H9 (cell line): ENCODE results near the gene CDYL. TPM values are rescaled to one million over a fixed set of nuclear protein-coding genes. Genes with fewer than 3 reads are reported as not detected.

Source experiments
- DNase-seq: peaks from one replicate; pipeline ENCODE4 v3.0.0-alpha.2; 2017
- H2AFZ ChIP-seq: one replicate; pipeline ENCODE4 v1.6.1; 2013; ENCODE audit warnings: mild to moderate bottlenecking, low read length, control low read depth, moderate library complexity
- H2AK5ac ChIP-seq: 2 replicates; pipeline ENCODE4 v1.6.1; 2013; ENCODE audit warnings: low read length, control low read depth, mixed read lengths; ENCODE audit not compliant: insufficient read length
- H2BK120ac ChIP-seq: one replicate; pipeline ENCODE4 v1.6.1; 2013; ENCODE audit warnings: low read depth, mild to moderate bottlenecking, low read length, control low read depth, inconsistent platforms; ENCODE audit not compliant: poor library complexity, severe bottlenecking
- H2BK12ac ChIP-seq: 2 replicates; pipeline ENCODE4 v1.6.1; 2013; ENCODE audit warnings: low read length, control low read depth, mixed read lengths, low read depth; ENCODE audit not compliant: insufficient read length
- H2BK15ac ChIP-seq: 2 replicates; pipeline ENCODE4 v1.6.1; 2013; ENCODE audit warnings: low read depth, low read length, control low read depth
- H2BK20ac ChIP-seq: one replicate; pipeline ENCODE4 v1.6.1; 2013; ENCODE audit warnings: low read depth, mild to moderate bottlenecking, low read length, control low read depth, inconsistent platforms; ENCODE audit not compliant: poor library complexity, severe bottlenecking
- H2BK5ac ChIP-seq: 2 replicates; pipeline ENCODE4 v1.6.1; 2013; ENCODE audit warnings: low read length, control low read depth, mixed read lengths; ENCODE audit not compliant: insufficient read length
- H3K14ac ChIP-seq: 2 replicates; pipeline ENCODE4 v1.6.1; 2013; ENCODE audit warnings: low read length, control low read depth; ENCODE audit not compliant: insufficient read depth
- H3K18ac ChIP-seq: 2 replicates; pipeline ENCODE4 v1.6.1; 2013; ENCODE audit warnings: low read depth, mild to moderate bottlenecking, mixed read lengths, low read length, control low read depth; ENCODE audit not compliant: insufficient read length
- H3K23ac ChIP-seq: 2 replicates; pipeline ENCODE4 v1.6.1; 2013; ENCODE audit warnings: low read length, control low read depth, mixed read lengths, low read depth; ENCODE audit not compliant: insufficient read length
- H3K23me2 ChIP-seq: 2 replicates; pipeline ENCODE4 v1.6.1; 2013; ENCODE audit warnings: low read depth, mild to moderate bottlenecking, mixed read lengths, low read length, control low read depth; ENCODE audit not compliant: insufficient read length, poor library complexity, severe bottlenecking
- H3K27ac ChIP-seq: 2 replicates; pipeline ENCODE4 v1.5.1; 2013; ENCODE audit warnings: low read length, control low read depth, mixed read lengths, low read depth; ENCODE audit not compliant: insufficient read length
- H3K27me3 ChIP-seq: 2 replicates; pipeline ENCODE4 v1.6.1; 2013; ENCODE audit warnings: low read length, control low read depth, inconsistent platforms; ENCODE audit not compliant: insufficient read depth
- H3K4ac ChIP-seq: 2 replicates; pipeline ENCODE4 v1.6.1; 2013; ENCODE audit warnings: low read depth, mild to moderate bottlenecking, control low read depth, inconsistent platforms, low read length, moderate library complexity
- H3K4me1 ChIP-seq: 2 replicates; pipeline ENCODE4 v1.6.1; 2013; ENCODE audit warnings: low read length, control low read depth, inconsistent platforms; ENCODE audit not compliant: insufficient read depth
- H3K4me2 ChIP-seq: 2 replicates; pipeline ENCODE4 v1.6.1; 2013; ENCODE audit warnings: low read length, control low read depth, mixed read lengths; ENCODE audit not compliant: insufficient read length, insufficient read depth
- H3K56ac ChIP-seq: 2 replicates; pipeline ENCODE4 v1.6.1; 2013; ENCODE audit warnings: low read depth, mild to moderate bottlenecking, mixed read lengths, low read length, control low read depth; ENCODE audit not compliant: insufficient read length
- H3K79me1 ChIP-seq: 2 replicates; pipeline ENCODE4 v1.6.1; 2013; ENCODE audit warnings: low read depth, mild to moderate bottlenecking, moderate library complexity, low read length, control low read depth, inconsistent platforms; ENCODE audit not compliant: insufficient read depth, poor library complexity, severe bottlenecking
- H3K79me2 ChIP-seq: 2 replicates; pipeline ENCODE4 v1.6.1; 2013; ENCODE audit warnings: low read length, control low read depth, inconsistent platforms; ENCODE audit not compliant: insufficient read depth
- H3K9ac ChIP-seq: 2 replicates; pipeline ENCODE4 v1.6.1; 2013; ENCODE audit warnings: low read length, control low read depth, mixed read lengths; ENCODE audit not compliant: insufficient read length; ENCODE audit errors: extremely low read depth
- H3K9me3 ChIP-seq: one replicate; pipeline ENCODE4 v1.6.1; 2013; ENCODE audit warnings: low read depth, low read length, inconsistent platforms; ENCODE audit not compliant: control insufficient read depth
- H3T11ph ChIP-seq: one replicate; pipeline ENCODE4 v1.6.1; 2013; ENCODE audit warnings: mild to moderate bottlenecking, low read length, control low read depth, inconsistent platforms
- H4K20me1 ChIP-seq: one replicate; pipeline ENCODE4 v1.6.1; 2013; ENCODE audit not compliant: control insufficient read depth, insufficient read length, insufficient read depth
- H4K5ac ChIP-seq: 2 replicates; pipeline ENCODE4 v1.6.1; 2013; ENCODE audit warnings: low read depth, mild to moderate bottlenecking, mixed read lengths, low read length, control low read depth; ENCODE audit not compliant: insufficient read length
- H4K8ac ChIP-seq: replicated peaks from 2 replicates; pipeline ENCODE4 v1.6.1; 2013; ENCODE audit warnings: low read length, control low read depth, mixed read lengths, low read depth; ENCODE audit not compliant: insufficient read length
- H4K91ac ChIP-seq: 2 replicates; pipeline ENCODE4 v1.6.1; 2013; ENCODE audit warnings: low read depth, mild to moderate bottlenecking, moderate library complexity, mixed read lengths, low read length, control low read depth; ENCODE audit not compliant: insufficient read length
- H3K27ac Mint-ChIP-seq, 3 experiments: 2 replicates in 2 of 3; 3 replicates in 1 of 3; pipeline ENCODE4 v1.8.0; 2020 to 2021; ENCODE audit warnings: mixed read lengths in 3 of 3, mild to moderate bottlenecking in 1 of 3, moderate library complexity in 1 of 3
- H3K27me3 Mint-ChIP-seq: 2 replicates; pipeline ENCODE4 v1.8.0; 2021; ENCODE audit warnings: low read depth, mild to moderate bottlenecking, moderate library complexity, mixed read lengths
- H3K36me3 Mint-ChIP-seq, 3 experiments: 2 replicates in 2 of 3; 3 replicates in 1 of 3; pipeline ENCODE4 v1.8.0; 2020 to 2021; ENCODE audit warnings: low read depth in 3 of 3, mixed read lengths in 3 of 3; ENCODE audit not compliant: insufficient read depth in 1 of 3
- H3K4me1 Mint-ChIP-seq, 2 experiments: 2 replicates each; pipeline ENCODE4 v1.8.0; 2020; ENCODE audit warnings: mixed read lengths in 2 of 2
- H3K4me3 Mint-ChIP-seq, 2 experiments: 2 replicates in 1 of 2; 3 replicates in 1 of 2; pipeline ENCODE4 v1.8.0; 2020 to 2021; ENCODE audit warnings: mild to moderate bottlenecking in 2 of 2, mixed read lengths in 2 of 2, moderate library complexity in 1 of 2
- H3K9me3 Mint-ChIP-seq, 2 experiments: 2 replicates in 1 of 2; 3 replicates in 1 of 2; pipeline ENCODE4 v1.8.0; 2020; ENCODE audit warnings: mild to moderate bottlenecking in 2 of 2, mixed read lengths in 2 of 2, moderate library complexity in 1 of 2
- CTCF ChIP-seq: fragments of 200-600 bp; sonication (generic); conservative IDR thresholded peaks from 3 replicates; pipeline ENCODE4 v1.8.0; 2021; ENCODE audit warnings: antibody characterized with exemption, mild to moderate bottlenecking
- WGBS: extraction: QIAGEN DNeasy Blood & Tissue Kit; methylation state at CpG from one replicate; pipeline ENCODE4 v1.1.7; 2013; ENCODE audit warnings: missing lambda C conversion rate, low lambda C conversion rate, mixed read lengths; ENCODE audit not compliant: insufficient read length; ENCODE audit errors: extremely low coverage; 5-methylcytosine and 5-hydroxymethylcytosine counted together
- total RNA-seq: library from RNA; stranded (reverse); gene quantifications from 2 replicates; pipeline ENCODE4 v1.2.1, GENCODE V29; 2021

The CDYL gene
- total RNA-seq, 1 experiment from 2014 or later = 95.0 TPM

- Histone ChIP-seq H3K4me2 (no peak overlapping the region), H2BK20ac (no peak overlapping the region), H3K27me3 (no peaks in the 10 kb centered on the region), H2AK5ac (no peak overlapping the region), H3K23ac (no peak overlapping the region), H2BK120ac (no peak overlapping the region), H3K14ac (no peak overlapping the region), H4K5ac (no peak overlapping the region), H2AFZ (no peak overlapping the region), H3K56ac (no peak overlapping the region), H3K27ac (no peak overlapping the region), H3K4ac (no peak overlapping the region), H3K23me2 (no peaks in the 10 kb centered on the region), H3K4me1 (no peaks in the 10 kb centered on the region; the same call in 1 of the 2 replicates), H4K91ac (no peak overlapping the region), H3K9me3 (no peaks in the 10 kb centered on the region), H3K79me2 (no peaks in the 10 kb centered on the region), H4K20me1 (no peaks in the 10 kb centered on the region), H3K9ac (no peak overlapping the region), H3T11ph (no peak overlapping the region), H3K18ac (no peak overlapping the region), H2BK15ac (no peak overlapping the region), H3K79me1 (no peaks in the 10 kb centered on the region), H2BK12ac (no peak overlapping the region), H2BK5ac (no peak overlapping the region), H4K8ac (no peak overlapping the region)
- H3K9me3 Mint-ChIP-seq = peaks cover 9 to 13% of the 10 kb centered on the region in 2 experiments; a peak in 4 of 5 replicates
- H3K27ac Mint-ChIP-seq = no peak overlapping the region
- H3K36me3 Mint-ChIP-seq = peaks cover 0 to 5% (median 4%) of the 10 kb centered on the region in 3 experiments; a peak in 4 of 7 replicates
- no peak overlapping the region for H3K4me3 Mint-ChIP-seq
- DNase-seq = no peak
- no peak for TF ChIP-seq CTCF
- peaks cover 8 to 9% of the 10 kb centered on the region in 2 experiments for H3K4me1 Mint-ChIP-seq
- WGBS = no CpG with 5 or more reads among the region's 3 CpGs
- H3K27me3 Mint-ChIP-seq = peaks cover 5% of the 10 kb centered on the region
Measured at GRCh38 chr6:4979426-4979825, 203.2 kb downstream of the CDYL start.
